HUDEP-2 (cell line): ENCODE data around the gene DHRS3.
"Not testable (repeated sequence)": the region's sequence is repeated elsewhere in the genome, so short reads cannot be mapped to it uniquely, and the experiment has no call there.

ENCODE experiments used
- DNase-seq, 76 experiments: peaks; one replicate each; lab custom pipeline; 2025; ENCODE audit not compliant: unreplicated experiment in 76 of 76; lab: John Stamatoyannopoulos, UW

The DHRS3 gene

GRCh38 chr1:12581179-12581578 is 36.8 kb downstream of the DHRS3 start:
- no peak for DNase-seq

GRCh38 chr1:12580054-12580887 is 37.7 kb downstream of the DHRS3 start:
- no peak for DNase-seq

- DNase-seq = no peak
These were observed 39.1 kb downstream of the DHRS3 start for GRCh38 chr1:12578860-12579422.

GRCh38 chr1:12577020-12577419 is 41.0 kb downstream of the DHRS3 start:
- DNase-seq = no peak

DNA sequence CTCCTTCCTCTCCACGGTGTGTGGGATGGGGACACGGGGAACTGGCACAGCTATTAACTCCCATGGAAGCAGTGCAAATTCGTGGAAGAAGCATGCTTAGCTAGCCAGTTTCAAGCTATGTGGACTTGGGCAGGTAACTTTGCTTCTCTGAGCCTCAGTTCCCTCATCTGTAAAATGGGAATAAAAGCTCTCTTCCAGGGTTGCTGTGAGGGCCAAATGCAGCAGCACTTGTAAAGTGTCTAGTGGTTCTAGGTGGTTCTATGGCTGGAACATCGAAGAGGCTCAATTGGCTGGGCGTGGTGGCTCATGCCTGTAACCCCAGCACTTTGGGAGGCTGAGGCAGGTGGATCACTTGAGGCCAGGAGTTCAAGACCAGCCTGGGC is 43.3 kb downstream of the DHRS3 start:
- no peak for DNase-seq

GRCh38 chr1:12573015-12573825 is 44.8 kb downstream of the DHRS3 start:
- no peak for DNase-seq

DNA sequence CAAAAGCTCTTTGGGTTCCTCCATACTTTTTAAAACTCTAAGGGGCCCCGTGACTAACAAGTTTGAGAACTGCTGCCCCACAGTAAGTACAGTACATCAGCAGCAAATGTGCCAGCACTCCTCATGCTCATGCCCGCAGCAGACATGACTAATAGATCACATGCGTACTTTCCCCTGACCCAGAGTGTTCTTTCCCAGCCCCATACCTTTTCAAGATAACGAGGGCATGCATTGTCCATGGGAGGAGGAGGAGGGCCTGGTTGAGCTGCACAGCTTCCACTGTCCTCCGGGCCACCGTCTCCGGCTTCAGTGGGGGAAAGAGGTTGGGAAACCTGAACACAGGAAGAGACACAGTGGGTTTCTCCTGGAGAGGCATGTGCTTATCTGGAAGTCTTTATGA is 45.5 kb downstream of the DHRS3 start:
- no peak for DNase-seq

DNA sequence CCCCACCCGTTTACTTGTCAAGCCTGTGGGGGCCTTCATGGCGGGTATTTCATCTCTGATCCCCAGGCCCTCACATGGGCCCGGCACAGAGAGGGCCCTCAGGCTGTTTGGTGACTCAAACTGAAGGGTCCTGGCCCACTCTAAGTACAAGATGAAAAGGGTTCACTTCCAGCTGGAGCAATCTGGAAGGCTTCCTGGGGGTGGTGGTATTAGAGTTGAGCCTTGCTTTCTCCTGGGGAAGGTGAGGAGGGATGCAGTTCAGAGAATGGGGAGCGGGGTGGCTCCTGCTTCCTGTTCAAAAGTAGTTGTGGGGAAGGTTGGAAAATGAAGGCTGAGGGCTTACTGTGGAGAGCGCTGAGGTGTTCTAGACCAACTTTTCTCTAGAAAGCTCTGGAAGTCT is 47.7 kb downstream of the DHRS3 start:
- no peak for DNase-seq

GRCh38 chr1:12568009-12568767 is 49.8 kb downstream of the DHRS3 start:
- DNase-seq = no peak

DNA sequence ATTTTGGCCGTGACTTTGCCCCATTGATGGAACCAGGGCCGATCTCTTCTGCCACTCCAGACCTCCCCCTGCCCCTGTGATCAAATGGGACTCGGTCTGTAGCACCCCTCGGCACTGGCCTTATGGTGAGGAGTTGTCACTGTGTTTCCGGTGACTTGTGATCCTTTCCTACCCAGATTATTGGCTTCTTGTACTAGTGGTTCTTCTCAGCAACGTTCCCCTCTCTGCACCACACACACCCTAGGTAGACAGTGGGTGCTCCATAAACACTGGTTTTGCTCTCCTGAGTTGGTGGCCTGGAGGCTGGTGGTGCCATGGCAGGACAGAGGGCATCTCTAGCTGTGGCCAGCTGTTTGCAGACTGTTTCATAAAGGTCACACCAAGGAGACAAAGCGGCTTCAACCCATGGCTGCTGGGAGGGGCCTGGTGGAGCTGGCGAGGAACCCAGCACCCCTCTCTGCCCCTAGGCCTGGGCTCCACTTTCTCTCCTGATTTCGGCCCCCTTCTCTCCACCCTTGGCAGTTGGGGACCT is 50.7 kb downstream of the DHRS3 start:
- no peak for DNase-seq

- no peak for DNase-seq
These were observed 51.3 kb downstream of the DHRS3 start for GRCh38 chr1:12566484-12567287.

DNA sequence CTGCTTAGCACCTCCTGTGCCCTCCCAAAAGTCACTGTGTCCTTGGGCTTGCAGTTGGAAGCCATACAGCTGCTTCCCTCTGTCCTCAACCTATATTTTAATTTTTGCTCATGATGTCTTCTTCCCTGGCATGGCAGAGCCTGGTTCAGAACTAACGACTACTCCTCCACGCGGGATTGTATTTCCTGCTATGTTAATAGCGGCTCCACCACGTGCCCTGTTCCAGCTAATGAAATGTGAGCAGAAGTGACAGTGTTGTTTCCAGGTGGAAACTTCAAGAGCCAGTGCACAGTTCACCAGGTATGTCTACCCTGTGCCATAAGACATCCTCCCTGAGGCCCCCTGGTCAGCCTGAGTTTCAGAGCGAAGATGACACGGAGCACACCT is 52.1 kb downstream of the DHRS3 start:
- no peak for DNase-seq

DNA sequence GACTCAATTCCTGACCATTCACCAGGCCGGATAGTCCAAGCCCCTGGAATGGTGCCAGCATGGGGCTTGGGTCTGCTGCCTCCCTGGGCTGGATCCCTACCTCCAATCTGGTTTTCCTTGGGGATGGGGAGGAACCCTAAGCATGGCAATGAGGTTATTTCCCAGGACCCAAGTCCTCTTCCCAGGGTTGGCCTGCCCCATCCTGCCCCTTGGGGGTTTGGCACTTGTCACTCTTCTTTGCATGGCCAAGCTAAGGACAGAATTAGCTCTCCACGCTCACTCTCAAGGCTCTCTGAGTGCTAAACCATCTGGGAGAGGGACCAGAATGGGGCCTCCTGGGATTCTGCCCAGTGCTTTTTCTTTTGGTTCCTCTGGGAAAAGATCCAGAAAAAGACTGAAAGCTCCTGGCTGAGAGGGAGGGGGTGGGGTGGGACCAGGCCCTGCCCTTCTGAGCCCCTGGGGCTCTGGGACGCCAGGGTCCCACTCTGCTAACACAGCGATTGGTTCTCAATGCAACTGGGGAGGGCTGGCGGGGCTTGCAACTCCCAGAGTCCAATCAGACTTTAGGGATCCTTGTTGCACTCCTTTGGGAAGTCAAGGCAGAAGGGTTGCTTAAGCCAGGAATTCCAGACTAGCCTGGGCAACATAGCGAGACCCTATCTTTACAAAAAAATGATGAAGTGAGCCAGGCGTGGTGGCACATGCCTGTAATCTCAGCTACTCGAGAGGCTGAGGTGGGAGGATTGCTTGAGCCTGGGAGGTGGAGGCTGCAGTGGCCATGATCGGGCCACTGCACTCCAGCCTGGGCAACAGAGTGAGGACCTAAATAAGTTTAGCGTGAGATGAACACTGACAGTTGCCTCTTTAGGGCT is 52.7 kb downstream of the DHRS3 start:
- DNase-seq = no peak

DNA sequence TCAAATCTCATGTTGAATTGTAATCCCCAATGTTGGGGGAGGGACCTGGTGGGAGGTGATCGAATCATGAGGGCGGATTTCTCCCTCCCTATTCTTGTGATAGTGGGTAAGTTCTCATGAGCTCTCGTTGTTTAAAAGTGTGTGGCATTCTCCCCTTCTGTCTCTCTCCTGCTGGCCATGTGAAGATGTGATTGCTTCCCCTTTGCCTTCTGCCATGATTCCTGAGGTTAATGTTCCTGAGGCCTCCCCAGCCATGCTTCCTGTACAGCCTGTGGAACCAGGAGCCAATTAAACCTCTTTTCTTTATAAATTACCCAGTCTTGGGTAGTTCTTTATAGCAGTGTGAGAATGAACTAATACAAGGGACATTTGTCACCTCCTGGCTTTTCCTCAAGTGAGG is 53.8 kb downstream of the DHRS3 start:
- not testable (repeated sequence) for DNase-seq

GRCh38 chr1:12562955-12563576 is 54.9 kb downstream of the DHRS3 start:
- no peak for DNase-seq

DNA sequence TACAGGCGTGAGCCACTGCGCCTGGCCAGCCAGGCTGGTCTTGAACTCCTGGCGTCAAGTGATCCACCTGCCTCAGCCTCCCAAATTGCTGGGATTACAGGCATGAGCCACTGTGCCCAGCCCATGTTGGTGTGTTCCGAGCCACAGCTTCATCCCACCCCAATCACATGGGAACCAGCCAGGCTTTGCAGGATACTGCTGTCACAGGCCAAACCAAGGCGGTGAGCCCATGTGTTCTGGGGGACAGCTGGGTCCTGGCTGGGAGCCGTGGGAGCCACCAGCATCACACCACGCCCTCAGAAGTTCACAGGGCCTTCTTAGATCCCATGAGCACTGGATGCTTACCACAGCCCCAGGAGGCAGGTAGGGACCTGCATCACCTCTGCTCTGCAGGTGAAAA is 56.9 kb downstream of the DHRS3 start:
- no peak for DNase-seq

DNA sequence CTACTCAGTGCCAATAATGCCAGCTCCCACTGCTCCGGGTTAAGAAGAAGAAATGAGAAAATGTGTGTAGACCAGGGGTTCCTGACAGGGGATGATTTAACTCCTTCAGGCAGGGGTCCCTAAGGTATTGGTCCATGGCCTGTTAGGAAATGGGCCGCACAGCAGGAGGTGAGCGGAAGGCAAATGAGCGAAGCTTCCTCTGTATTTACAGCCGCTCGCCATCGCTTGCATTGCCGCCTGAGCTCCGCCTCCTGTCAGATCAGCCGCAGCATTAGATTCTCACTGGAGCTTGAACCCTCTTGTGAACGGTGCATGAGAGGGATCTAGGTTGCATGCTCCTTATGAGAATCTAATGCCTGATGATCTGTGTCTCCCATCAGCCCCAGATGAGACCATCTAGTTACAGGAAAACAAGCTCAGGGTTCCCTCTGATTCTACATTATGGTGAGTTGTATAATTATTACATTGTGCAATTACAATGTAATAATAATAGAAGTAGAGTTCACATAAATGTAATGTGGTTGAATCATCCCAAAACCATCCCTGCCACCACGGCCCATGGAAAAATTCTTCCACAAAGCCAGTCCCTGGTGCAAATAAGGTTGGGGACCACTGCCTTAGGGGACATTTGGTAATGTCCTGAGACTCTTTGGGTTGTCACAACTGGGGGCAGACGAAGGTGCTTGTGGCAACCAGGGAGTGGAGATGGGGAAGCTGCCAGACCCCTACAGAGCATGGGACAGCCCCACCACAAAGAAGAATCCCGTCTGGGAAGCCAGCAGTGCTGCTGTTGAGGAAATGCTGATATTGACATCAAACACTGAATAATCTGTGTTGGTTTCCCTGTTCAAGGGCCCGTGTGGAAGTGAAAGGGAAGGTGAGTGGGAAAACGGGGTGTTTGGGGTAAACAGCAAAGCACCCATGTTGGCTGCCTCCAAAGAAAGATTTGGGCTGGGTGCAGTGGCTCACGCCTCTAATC is 60.8 kb downstream of the DHRS3 start:
- no peak for DNase-seq
